Loucy (cell line): Measurements from ENCODE around the gene CHST5.

Source experiments
- H2AFZ ChIP-seq: fragments of 200-600 bp; sonication (generic); 2 replicates; pipeline ENCODE4 v1.6.0; 2016; ENCODE audit warnings: antibody characterized with exemption, mild to moderate bottlenecking, low read length, moderate library complexity
- H3F3A ChIP-seq: fragments of 200-600 bp; 2 replicates; pipeline ENCODE4 v1.6.0; 2016; ENCODE audit warnings: antibody characterized with exemption, low read depth, mild to moderate bottlenecking
- H3K27me3 ChIP-seq: fragments of 200-600 bp; sonication (generic); 2 replicates; pipeline ENCODE4 v1.6.1; 2014; ENCODE audit warnings: low read length, mild to moderate bottlenecking; ENCODE audit not compliant: insufficient read depth, poor library complexity, severe bottlenecking
- H3K36me3 ChIP-seq: fragments of 200-600 bp; sonication (generic); 2 replicates; pipeline ENCODE4 v1.6.1; 2016; ENCODE audit warnings: low read length; ENCODE audit not compliant: insufficient read depth
- H3K4me1 ChIP-seq: fragments of 200-600 bp; sonication (generic); 2 replicates; pipeline ENCODE4 v1.5.1; 2014; ENCODE audit warnings: low read length, mild to moderate bottlenecking; ENCODE audit not compliant: insufficient read depth, poor library complexity, severe bottlenecking
- H3K4me2 ChIP-seq: fragments of 200-600 bp; sonication (generic); 2 replicates; pipeline ENCODE4 v1.6.0; 2014; ENCODE audit warnings: antibody characterized with exemption, low read length, low read depth, mild to moderate bottlenecking; ENCODE audit not compliant: poor library complexity, severe bottlenecking
- H3K4me3 ChIP-seq: fragments of 200-600 bp; sonication (generic); 2 replicates; pipeline ENCODE4 v1.5.1; 2014; ENCODE audit warnings: low read length, mild to moderate bottlenecking, mixed read lengths; ENCODE audit not compliant: poor library complexity, severe bottlenecking
- H3K79me2 ChIP-seq: fragments of 200-600 bp; sonication (generic); 2 replicates; pipeline ENCODE4 v1.6.1; 2014; ENCODE audit warnings: low read length; ENCODE audit not compliant: insufficient read depth
- H3K9ac ChIP-seq: fragments of 200-600 bp; sonication (generic); 2 replicates; pipeline ENCODE4 v1.6.0; 2014; ENCODE audit warnings: mild to moderate bottlenecking, low read depth, low read length, moderate library complexity; ENCODE audit not compliant: poor library complexity, severe bottlenecking
- H3K9me2 ChIP-seq: fragments of 200-600 bp; sonication (generic); replicated peaks from 2 replicates; pipeline ENCODE4 v1.6.1; 2016; ENCODE audit warnings: low read depth, low read length, mixed read lengths
- H3K9me3 ChIP-seq: fragments of 200-600 bp; sonication (generic); 2 replicates; pipeline ENCODE4 v1.6.1; 2014; ENCODE audit warnings: mild to moderate bottlenecking, antibody characterized with exemption, low read length, low read depth; ENCODE audit not compliant: insufficient read depth
- H4K20me1 ChIP-seq: fragments of 200-600 bp; sonication (generic); 2 replicates; pipeline ENCODE4 v1.6.0; 2014; ENCODE audit warnings: antibody characterized with exemption, low read length, mild to moderate bottlenecking; ENCODE audit not compliant: insufficient read depth, poor library complexity, severe bottlenecking
- EZH2phosphoT487 ChIP-seq: fragments of 200-600 bp; IDR thresholded peaks from 2 replicates; pipeline ENCODE4 v1.6.1; 2018; ENCODE audit warnings: antibody characterized with exemption, mild to moderate bottlenecking, moderate library complexity, borderline replicate concordance
- TF ChIP-seq, protein P1 (sequence below): fragments of 200-600 bp; sonication (generic); conservative IDR thresholded peaks from 2 replicates; pipeline ENCODE4 v1.5.1; 2014; ENCODE audit warnings: mild to moderate bottlenecking, antibody characterized with exemption, low read length

CHST5 gene

DNA sequence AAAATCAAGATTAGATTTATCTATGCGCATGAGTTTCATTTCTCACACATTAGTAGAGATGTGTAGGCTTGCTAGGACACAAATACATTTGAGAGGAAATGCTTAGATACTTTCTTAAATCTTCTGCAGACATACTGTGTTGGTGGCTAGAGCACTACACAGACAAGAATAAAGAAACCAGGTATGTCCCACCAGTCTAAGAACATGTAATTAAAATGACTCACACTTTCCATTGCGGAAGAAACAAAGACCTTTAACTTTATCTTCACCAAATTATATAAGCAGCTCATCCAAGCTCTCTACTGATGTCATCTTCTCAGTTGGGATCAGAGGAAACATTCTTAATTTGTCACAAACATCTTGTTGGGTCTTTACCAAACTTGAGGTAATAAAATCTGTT is 42.8 kb upstream of the CHST5 start:
- no peak overlapping the region for H3K9ac ChIP-seq
- H2AFZ ChIP-seq, result no peak overlapping the region
- H3K4me1 ChIP-seq, result no peaks in the 10 kb centered on the region
- H3K4me2 ChIP-seq, result no peak overlapping the region
- H3K27me3 ChIP-seq, result no peaks in the 10 kb centered on the region
- no peaks in the 10 kb centered on the region for H3K9me2 ChIP-seq
- H3F3A ChIP-seq, result no peaks in the 10 kb centered on the region
- no peaks in the 10 kb centered on the region for H3K9me3 ChIP-seq
- H4K20me1 ChIP-seq, result peaks cover 3% of the 10 kb centered on the region
- H3K79me2 ChIP-seq, result peaks cover 8% of the 10 kb centered on the region; the same call in 1 of the 2 replicates
- H3K36me3 ChIP-seq, result peaks cover 56% of the 10 kb centered on the region; the same call in 1 of the 2 replicates
- no peak overlapping the region for H3K4me3 ChIP-seq
- TF ChIP-seq, protein P1, sequence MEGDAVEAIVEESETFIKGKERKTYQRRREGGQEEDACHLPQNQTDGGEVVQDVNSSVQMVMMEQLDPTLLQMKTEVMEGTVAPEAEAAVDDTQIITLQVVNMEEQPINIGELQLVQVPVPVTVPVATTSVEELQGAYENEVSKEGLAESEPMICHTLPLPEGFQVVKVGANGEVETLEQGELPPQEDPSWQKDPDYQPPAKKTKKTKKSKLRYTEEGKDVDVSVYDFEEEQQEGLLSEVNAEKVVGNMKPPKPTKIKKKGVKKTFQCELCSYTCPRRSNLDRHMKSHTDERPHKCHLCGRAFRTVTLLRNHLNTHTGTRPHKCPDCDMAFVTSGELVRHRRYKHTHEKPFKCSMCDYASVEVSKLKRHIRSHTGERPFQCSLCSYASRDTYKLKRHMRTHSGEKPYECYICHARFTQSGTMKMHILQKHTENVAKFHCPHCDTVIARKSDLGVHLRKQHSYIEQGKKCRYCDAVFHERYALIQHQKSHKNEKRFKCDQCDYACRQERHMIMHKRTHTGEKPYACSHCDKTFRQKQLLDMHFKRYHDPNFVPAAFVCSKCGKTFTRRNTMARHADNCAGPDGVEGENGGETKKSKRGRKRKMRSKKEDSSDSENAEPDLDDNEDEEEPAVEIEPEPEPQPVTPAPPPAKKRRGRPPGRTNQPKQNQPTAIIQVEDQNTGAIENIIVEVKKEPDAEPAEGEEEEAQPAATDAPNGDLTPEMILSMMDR, result no peak
- no peak for TF ChIP-seq EZH2phosphoT487

DNA sequence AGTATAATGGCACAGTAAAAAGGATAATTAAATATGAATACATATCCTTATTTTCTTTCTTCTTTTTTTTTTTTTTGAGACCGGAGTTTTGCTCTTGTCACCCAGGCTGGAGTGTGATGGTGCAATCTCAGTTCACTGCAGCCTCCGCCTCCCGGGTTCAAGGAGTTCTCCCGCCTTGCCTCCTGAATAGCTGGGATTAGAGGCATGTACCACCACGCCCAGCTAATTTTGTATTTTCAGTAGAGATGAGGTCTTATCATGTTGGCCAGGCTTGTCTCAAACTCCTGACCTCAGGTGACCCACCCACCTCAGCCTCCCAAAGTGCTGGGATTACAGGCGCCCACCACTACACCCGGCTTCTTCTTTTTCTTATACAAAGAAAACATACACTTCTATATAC is 42.3 kb upstream of the CHST5 start:
- no peak overlapping the region for H2AFZ ChIP-seq
- peaks cover 61% of the 10 kb centered on the region; the same call in 1 of the 2 replicates for H3K36me3 ChIP-seq
- H3K4me1 ChIP-seq, result peaks cover 1% of the 10 kb centered on the region
- no peaks in the 10 kb centered on the region for H3K9me2 ChIP-seq
- H3K9ac ChIP-seq, result no peak overlapping the region
- TF ChIP-seq, protein P1, result no peak
- H3K4me3 ChIP-seq, result no peak overlapping the region
- peaks cover 11% of the 10 kb centered on the region; the same call in 1 of the 2 replicates for H3K79me2 ChIP-seq
- no peaks in the 10 kb centered on the region for H3K9me3 ChIP-seq
- no peaks in the 10 kb centered on the region for H3K27me3 ChIP-seq
- H3K4me2 ChIP-seq, result no peak overlapping the region
- no peaks in the 10 kb centered on the region for H3F3A ChIP-seq
- peaks cover 3% of the 10 kb centered on the region for H4K20me1 ChIP-seq

DNA sequence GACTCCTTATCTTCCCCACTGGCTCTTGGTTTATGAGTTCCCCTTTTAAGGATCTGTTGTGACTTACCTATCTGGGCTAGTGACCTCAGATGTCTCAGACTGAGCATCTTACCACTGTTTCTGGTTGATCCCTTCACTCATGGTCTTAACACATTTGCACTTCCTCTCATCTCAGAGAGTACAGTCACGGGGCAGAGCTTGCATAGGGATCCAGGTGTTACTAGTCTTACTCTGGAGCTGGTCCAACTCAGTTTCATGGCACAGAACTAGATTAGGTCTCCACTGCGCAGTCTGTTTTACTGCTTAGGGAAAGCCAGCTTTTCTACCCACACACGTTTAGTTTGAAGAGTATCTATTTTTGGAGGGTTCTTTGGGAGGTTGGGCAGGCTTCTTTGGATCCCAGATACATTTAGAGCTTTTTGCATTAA is 40.5 kb upstream of the CHST5 start:
- Histone ChIP-seq H2AFZ (no peak overlapping the region), H3K9me2 (no peaks in the 10 kb centered on the region), H3K79me2 (peaks cover 11% of the 10 kb centered on the region; the same call in 1 of the 2 replicates), H3K9ac (no peak overlapping the region), H4K20me1 (peaks cover 3% of the 10 kb centered on the region), H3K4me2 (no peak overlapping the region), H3K4me3 (no peak overlapping the region), H3K36me3 (peaks cover 76% of the 10 kb centered on the region; the same call in 1 of the 2 replicates), H3F3A (no peaks in the 10 kb centered on the region), H3K9me3 (no peaks in the 10 kb centered on the region), H3K27me3 (no peaks in the 10 kb centered on the region), H3K4me1 (peaks cover 6% of the 10 kb centered on the region)
- TF ChIP-seq, protein P1, result no peak
- no peak for TF ChIP-seq EZH2phosphoT487
